GM12878 (cell line): ENCODE results near the gene RPS6KA2. TPM values are rescaled to one million over a fixed set of nuclear protein-coding genes. Genes with fewer than 3 reads are reported as not detected.

Source experiments
- ATAC-seq: fragments of 200-7000 bp; cut with Tn5 transposase; 3 replicates; pipeline ENCODE4 v1.9.1; 2020; ENCODE audit warnings: mild to moderate bottlenecking, moderate library complexity
- BruUV-seq: library from RNA; stranded (reverse); fragments of 400-500 nt; replicated peaks from 2 replicates; lab custom pipeline; 2021; lab: Mats Ljungman, UMichigan
- CTCF ChIA-PET: fragments of 300-600 bp; sonication (Branson Sonifier 250); formaldehyde crosslinking; extraction: SDS; loops from one replicate; lab custom pipeline; 2021; ENCODE audit warnings: inconsistent platforms; lab: Yijun Ruan, JAX
- POLR2A ChIA-PET: fragments of 350-600 bp; formaldehyde crosslinking; extraction: SDS; loops from one replicate; lab custom pipeline; 2021; ENCODE audit warnings: inconsistent platforms; lab: Charles Lee
- RAD21 ChIA-PET: fragments of 300-600 bp; sonication (Branson Sonifier 250); formaldehyde crosslinking; loops from one replicate; lab custom pipeline; 2023; ENCODE audit warnings: antibody characterized with exemption; ENCODE audit not compliant: unreplicated experiment; lab: Charles Lee
- SMC1A ChIA-PET: fragments of 300-600 bp; sonication (Branson Sonifier 250); formaldehyde crosslinking; loops from one replicate; lab custom pipeline; 2023; ENCODE audit not compliant: unreplicated experiment, uncharacterized antibody; lab: Charles Lee
- DNase-seq: peaks from one replicate; pipeline ENCODE4 v3.0.0-alpha.2; 2011; ENCODE audit warnings: low read depth, low spot score
- FAIRE-seq: peaks from 3 replicates; lab custom pipeline; 2011; peaks lifted over from hg19 to GRCh38; lab: Jason Lieb, UNC
- H2AFZ ChIP-seq: 2 replicates; pipeline ENCODE4 v1.6.0; 2011; ENCODE audit warnings: low read depth, low read length, control low read depth; ENCODE audit not compliant: control insufficient read depth
- H3K27ac ChIP-seq: 2 replicates; pipeline ENCODE4 v1.5.1; 2011; ENCODE audit warnings: control low read depth; ENCODE audit not compliant: control insufficient read depth, insufficient read depth
- H3K27me3 ChIP-seq, 2 experiments: replicated peaks in 1 of 2; 2 replicates each; pipeline versions ENCODE4 v1.6.0 to v1.6.1; 2011; ENCODE audit warnings: low read length in 1 of 2; ENCODE audit not compliant: control insufficient read depth in 2 of 2, insufficient read depth in 2 of 2
- H3K36me3 ChIP-seq, 2 experiments: 2 replicates each; pipeline ENCODE4 v1.5.1; 2011; ENCODE audit warnings: low read length in 1 of 2; ENCODE audit not compliant: control insufficient read depth in 2 of 2, insufficient read depth in 2 of 2
- H3K4me1 ChIP-seq: 2 replicates; pipeline ENCODE4 v1.6.1; 2011; ENCODE audit warnings: mild to moderate bottlenecking, low read length, moderate library complexity, mixed read lengths; ENCODE audit not compliant: control insufficient read depth, insufficient read depth
- H3K4me2 ChIP-seq: 2 replicates; pipeline ENCODE4 v1.6.0; 2011; ENCODE audit warnings: control low read depth; ENCODE audit not compliant: control insufficient read depth, insufficient read depth
- H3K4me3 ChIP-seq: fragments of 200-600 bp; sonication (generic); 2 replicates; pipeline ENCODE4 v1.5.1; 2016
- H3K79me2 ChIP-seq: 2 replicates; pipeline ENCODE4 v1.6.0; 2011; ENCODE audit warnings: low read length; ENCODE audit not compliant: control insufficient read depth, insufficient read depth
- H3K9ac ChIP-seq: 2 replicates; pipeline ENCODE4 v1.8.0; 2011; ENCODE audit warnings: low read length, control low read depth, mixed read lengths; ENCODE audit not compliant: control insufficient read depth, insufficient read depth
- H3K9me3 ChIP-seq: replicated peaks from 3 replicates; pipeline ENCODE4 v1.5.1; 2011; ENCODE audit warnings: mild to moderate bottlenecking, low read length; ENCODE audit not compliant: control insufficient read depth, insufficient read depth
- H4K20me1 ChIP-seq: 2 replicates; pipeline ENCODE4 v1.6.0; 2011; ENCODE audit not compliant: control insufficient read depth, insufficient read depth
- CREB1 ChIP-seq: IDR thresholded peaks from 2 replicates; pipeline ENCODE4 v1.6.1; 2012; ENCODE audit warnings: low read depth, mild to moderate bottlenecking, inconsistent platforms
- NBN ChIP-seq: fragments of 450-650 bp; IDR thresholded peaks from 2 replicates; pipeline ENCODE4 v1.6.1; 2016
- SPI1 ChIP-seq: IDR thresholded peaks from 2 replicates; pipeline ENCODE4 v1.6.1; 2011; ENCODE audit warnings: low read depth, mild to moderate bottlenecking, low read length, moderate library complexity, borderline replicate concordance; ENCODE audit not compliant: insufficient read depth
- TCF12 ChIP-seq: IDR thresholded peaks from 2 replicates; pipeline ENCODE4 v1.6.1; 2011; ENCODE audit warnings: low read depth, mild to moderate bottlenecking, low read length
- ZNF384 ChIP-seq: IDR thresholded peaks from 2 replicates; pipeline ENCODE4 v1.6.1; 2012; ENCODE audit warnings: low read depth, mild to moderate bottlenecking, low read length, improper control_type of control experiment, borderline replicate concordance
- WGBS: methylation state at CpG from one replicate; pipeline ENCODE4 v1.1.6; 2016; ENCODE audit warnings: low lambda C conversion rate; ENCODE audit not compliant: insufficient replicate concordance, insufficient coverage; ENCODE audit errors: missing lambda C conversion rate; 5-methylcytosine and 5-hydroxymethylcytosine counted together
- in situ Hi-C: fragments of 300-500 bp; cut with MboI; formaldehyde crosslinking; loops from 9 replicates; pipeline ENCODE4 v1.14.3; 2018; ENCODE audit warnings: mixed read lengths
- intact Hi-C: fragments of 100-400 bp; cut with micrococcal nuclease; formaldehyde crosslinking; loops from one replicate; pipeline ENCODE4 v1.14.2; 2022; ENCODE audit not compliant: unreplicated experiment
- polyA plus RNA-seq, 11 experiments: library from polyadenylated mRNA; depleted of rRNA in 4 of 11; unstranded in 6 of 11; stranded (reverse) in 5 of 11; fragments of >200 nt; fragmentation: Nextera tagmentation in 4 of 11; fragmentation: Illumina TruSeq in 1 of 11; extraction: Ambion mirVana in 4 of 11; extraction: Trizol in 1 of 11; gene quantifications; 1 replicate in 1 of 11; 2 replicates in 10 of 11; pipeline versions ENCODE4 v1.2.1 to v1.2.3, GENCODE V29; 2011 to 2016; ENCODE audit warnings: inconsistent platforms in 2 of 11, missing spikeins in 2 of 11, low read depth in 1 of 11
- total RNA-seq, 4 experiments: library from RNA; depleted of rRNA in 3 of 4; stranded (reverse); fragments of >200 nt in 3 of 4; fragmentation: Illumina TruSeq in 1 of 4; extraction: Trizol in 1 of 4; gene quantifications; 2 replicates each; pipeline versions ENCODE4 v1.2.1 to v1.2.3, GENCODE V29; 2013 to 2021
- TF ChIP-seq, protein P1 (sequence below): fragments of 450-650 bp; formaldehyde crosslinking; IDR thresholded peaks from 2 replicates; pipeline ENCODE4 v1.4.0; 2020; ENCODE audit warnings: mild to moderate bottlenecking, moderate library complexity
- TF ChIP-seq, protein P2 (sequence below): IDR thresholded peaks from 2 replicates; pipeline ENCODE4 v1.6.1; 2011; ENCODE audit warnings: low read depth, low read length, improper control_type of control experiment, borderline replicate concordance

Gene RPS6KA2
- total and polyA plus RNA-seq, 10 of the 15 experiments (the other 5 are each of a cell fraction or from before 2014, with no cell fraction given) = 0.02 to 1.0 (median 0.22) TPM; not detected in 1

DNA sequence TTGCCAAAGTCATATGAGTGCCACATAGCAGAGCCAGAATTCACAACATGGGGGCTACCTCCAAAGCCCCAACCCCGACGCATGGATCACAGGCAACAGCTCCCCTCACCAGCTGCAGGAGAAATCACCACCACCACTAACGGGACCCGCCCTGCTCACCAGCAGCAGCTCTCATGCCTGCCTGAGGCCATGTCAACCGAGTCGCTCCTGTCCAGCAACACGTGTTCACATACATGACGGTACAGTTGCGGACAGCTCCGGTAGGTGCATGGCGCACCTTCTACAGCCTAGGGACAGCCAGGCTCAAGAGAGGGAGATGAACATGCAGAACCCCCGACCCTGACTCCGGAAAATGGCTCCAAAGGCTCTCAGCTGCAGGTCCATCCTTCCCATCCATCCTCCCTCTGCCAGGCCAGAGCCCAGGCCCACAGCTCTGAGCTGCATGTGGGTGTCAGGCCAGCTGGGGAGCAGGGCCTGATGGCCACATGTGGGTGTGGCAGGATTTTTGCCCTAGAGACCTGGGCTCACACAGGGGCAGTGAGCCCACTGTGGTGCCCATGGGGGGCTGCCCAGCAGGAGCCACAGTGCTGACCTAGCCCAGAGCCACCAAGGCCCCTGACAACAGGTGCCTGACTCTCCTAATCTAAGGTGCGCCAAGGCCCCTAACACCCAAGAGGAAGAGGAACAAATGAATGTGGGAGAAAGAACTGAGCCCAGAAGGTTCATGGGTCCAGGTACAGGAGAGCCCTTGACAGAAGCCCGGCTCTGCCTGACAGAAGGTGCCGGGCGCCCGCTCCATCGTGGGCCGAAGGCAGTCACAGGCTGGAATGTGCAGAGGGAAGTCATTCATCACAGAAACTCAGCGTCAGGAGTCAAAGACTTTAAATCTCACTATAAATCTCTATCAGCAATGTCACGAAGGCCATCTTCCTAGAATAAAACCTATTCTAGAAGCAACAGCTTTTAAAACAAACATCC is 10.5 kb downstream of the RPS6KA2 start:
- Histone ChIP-seq H3K27ac (no peak overlapping the region), H3K9me3 (no peaks in the 10 kb centered on the region), H3K4me2 (no peak overlapping the region), H4K20me1 (no peaks in the 10 kb centered on the region; the same call in 1 of the 2 replicates), H2AFZ (no peak overlapping the region), H3K27me3 (no peaks in the 10 kb centered on the region; a peak in 1 of 4 replicates), H3K4me3 (no peak overlapping the region), H3K36me3 (no peaks in the 10 kb centered on the region), H3K4me1 (no peaks in the 10 kb centered on the region), H3K9ac (no peak overlapping the region), H3K79me2 (no peaks in the 10 kb centered on the region)
- ChIA-PET SMC1A (no interaction called here), POLR2A (no interaction called here), RAD21 (no interaction called here), CTCF (no interaction called here)
- WGBS = 73% methylated on average over 22 of the region's 22 CpGs
- FAIRE-seq = no peak
- no peak for DNase-seq
- no peak for ATAC-seq
- intact Hi-C loops = no loop called here
- in situ Hi-C loops = no loop called here
- TF ChIP-seq, protein P1, sequence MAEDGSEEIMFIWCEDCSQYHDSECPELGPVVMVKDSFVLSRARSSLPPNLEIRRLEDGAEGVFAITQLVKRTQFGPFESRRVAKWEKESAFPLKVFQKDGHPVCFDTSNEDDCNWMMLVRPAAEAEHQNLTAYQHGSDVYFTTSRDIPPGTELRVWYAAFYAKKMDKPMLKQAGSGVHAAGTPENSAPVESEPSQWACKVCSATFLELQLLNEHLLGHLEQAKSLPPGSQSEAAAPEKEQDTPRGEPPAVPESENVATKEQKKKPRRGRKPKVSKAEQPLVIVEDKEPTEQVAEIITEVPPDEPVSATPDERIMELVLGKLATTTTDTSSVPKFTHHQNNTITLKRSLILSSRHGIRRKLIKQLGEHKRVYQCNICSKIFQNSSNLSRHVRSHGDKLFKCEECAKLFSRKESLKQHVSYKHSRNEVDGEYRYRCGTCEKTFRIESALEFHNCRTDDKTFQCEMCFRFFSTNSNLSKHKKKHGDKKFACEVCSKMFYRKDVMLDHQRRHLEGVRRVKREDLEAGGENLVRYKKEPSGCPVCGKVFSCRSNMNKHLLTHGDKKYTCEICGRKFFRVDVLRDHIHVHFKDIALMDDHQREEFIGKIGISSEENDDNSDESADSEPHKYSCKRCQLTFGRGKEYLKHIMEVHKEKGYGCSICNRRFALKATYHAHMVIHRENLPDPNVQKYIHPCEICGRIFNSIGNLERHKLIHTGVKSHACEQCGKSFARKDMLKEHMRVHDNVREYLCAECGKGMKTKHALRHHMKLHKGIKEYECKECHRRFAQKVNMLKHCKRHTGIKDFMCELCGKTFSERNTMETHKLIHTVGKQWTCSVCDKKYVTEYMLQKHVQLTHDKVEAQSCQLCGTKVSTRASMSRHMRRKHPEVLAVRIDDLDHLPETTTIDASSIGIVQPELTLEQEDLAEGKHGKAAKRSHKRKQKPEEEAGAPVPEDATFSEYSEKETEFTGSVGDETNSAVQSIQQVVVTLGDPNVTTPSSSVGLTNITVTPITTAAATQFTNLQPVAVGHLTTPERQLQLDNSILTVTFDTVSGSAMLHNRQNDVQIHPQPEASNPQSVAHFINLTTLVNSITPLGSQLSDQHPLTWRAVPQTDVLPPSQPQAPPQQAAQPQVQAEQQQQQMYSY (CRISPR knock-in tag) = no peak
- TF ChIP-seq TCF12 (no peak), SPI1 (no peak), CREB1 (no peak), ZNF384 (no peak), NBN (no peak)
- TF ChIP-seq, protein P2, sequence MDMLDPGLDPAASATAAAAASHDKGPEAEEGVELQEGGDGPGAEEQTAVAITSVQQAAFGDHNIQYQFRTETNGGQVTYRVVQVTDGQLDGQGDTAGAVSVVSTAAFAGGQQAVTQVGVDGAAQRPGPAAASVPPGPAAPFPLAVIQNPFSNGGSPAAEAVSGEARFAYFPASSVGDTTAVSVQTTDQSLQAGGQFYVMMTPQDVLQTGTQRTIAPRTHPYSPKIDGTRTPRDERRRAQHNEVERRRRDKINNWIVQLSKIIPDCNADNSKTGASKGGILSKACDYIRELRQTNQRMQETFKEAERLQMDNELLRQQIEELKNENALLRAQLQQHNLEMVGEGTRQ = no peak
- no TSS peak for BruUV-seq
